HG03354 (cell line): ENCODE results near the gene DNAJC25.
"Not testable (repeated sequence)": the region's sequence is repeated elsewhere in the genome, so short reads cannot be mapped to it uniquely, and the experiment has no call there.

Source experiments
- ATAC-seq: cut with Tn5 transposase; IDR thresholded peaks from one replicate; pipeline ENCODE4 v1.9.1; 2021; ENCODE audit warnings: mild to moderate bottlenecking; ENCODE audit not compliant: unreplicated experiment, poor library complexity, severe bottlenecking

Gene DNAJC25

GRCh38 chr9:111631214-111631971, at the start of gene DNAJC25:
TSS of gene DNAJC25 (plus strand) at chr9:111631334. CDS start at chr9:111631408, 74 bp downstream.
- peak; percentile 97 for ATAC-seq

- no peak for ATAC-seq
These were observed 48.2 kb upstream of the DNAJC25 start for GRCh38 chr9:111582888-111583287.

GRCh38 chr9:111586378-111586777, 44.8 kb upstream of the DNAJC25 start:
- no peak for ATAC-seq

GRCh38 chr9:111588846-111589245, 42.3 kb upstream of the DNAJC25 start:
- ATAC-seq: no peak

GRCh38 chr9:111597852-111598732, 33.0 kb upstream of the DNAJC25 start:
- ATAC-seq: peak; percentile 68

GRCh38 chr9:111598733-111599091, 32.4 kb upstream of the DNAJC25 start:
- peak; percentile 19 for ATAC-seq

- peak; percentile 42 for ATAC-seq
These were observed 31.8 kb upstream of the DNAJC25 start, which contains the start of gene PTGR1 for GRCh38 chr9:111599092-111599954. TSS of gene PTGR1 (minus strand) at chr9:111599647. CDS start at chr9:111597422, 2,225 bp downstream.

- ATAC-seq: no peak
These were observed 31.2 kb upstream of the DNAJC25 start for GRCh38 chr9:111599955-111600343.

GRCh38 chr9:111601237-111602018, 29.7 kb upstream of the DNAJC25 start:
- no peak for ATAC-seq

- ATAC-seq: no peak
These were observed 28.1 kb upstream of the DNAJC25 start for GRCh38 chr9:111603041-111603440.

- no peak for ATAC-seq
These were observed 27.0 kb upstream of the DNAJC25 start for GRCh38 chr9:111604054-111604615.

- no peak for ATAC-seq
These were observed 26.0 kb upstream of the DNAJC25 start for GRCh38 chr9:111605041-111605559.

- no peak for ATAC-seq
These were observed 21.0 kb upstream of the DNAJC25 start for GRCh38 chr9:111610149-111610548.

GRCh38 chr9:111610845-111611244, 20.3 kb upstream of the DNAJC25 start:
- ATAC-seq: no peak

GRCh38 chr9:111613436-111614040, 17.6 kb upstream of the DNAJC25 start:
- no peak for ATAC-seq

- no peak for ATAC-seq
These were observed 15.2 kb upstream of the DNAJC25 start for GRCh38 chr9:111615928-111616327.

GRCh38 chr9:111617349-111617748, 13.8 kb upstream of the DNAJC25 start:
- not testable (repeated sequence) for ATAC-seq

GRCh38 chr9:111621895-111622480, 9.1 kb upstream of the DNAJC25 start:
- ATAC-seq: no peak
